A172 (cell line): Measurements from ENCODE around the gene MCOLN1. TPM values are rescaled to one million over a fixed set of nuclear protein-coding genes. Genes with fewer than 3 reads are reported as not detected.

Source experiments
- DNase-seq: peaks from one replicate; pipeline ENCODE4 v3.0.0-alpha.2; 2015; ENCODE audit warnings: low spot score
- total RNA-seq: library from RNA; depleted of rRNA; stranded (reverse); fragments of >200 nt; shearing (Covaris generic); gene quantifications from 2 replicates; pipeline ENCODE4 v1.2.3, GENCODE V29; 2014; rRNA removed

MCOLN1 gene
- 3.1 and 5.0 TPM in 2 replicates for total RNA-seq

DNA sequence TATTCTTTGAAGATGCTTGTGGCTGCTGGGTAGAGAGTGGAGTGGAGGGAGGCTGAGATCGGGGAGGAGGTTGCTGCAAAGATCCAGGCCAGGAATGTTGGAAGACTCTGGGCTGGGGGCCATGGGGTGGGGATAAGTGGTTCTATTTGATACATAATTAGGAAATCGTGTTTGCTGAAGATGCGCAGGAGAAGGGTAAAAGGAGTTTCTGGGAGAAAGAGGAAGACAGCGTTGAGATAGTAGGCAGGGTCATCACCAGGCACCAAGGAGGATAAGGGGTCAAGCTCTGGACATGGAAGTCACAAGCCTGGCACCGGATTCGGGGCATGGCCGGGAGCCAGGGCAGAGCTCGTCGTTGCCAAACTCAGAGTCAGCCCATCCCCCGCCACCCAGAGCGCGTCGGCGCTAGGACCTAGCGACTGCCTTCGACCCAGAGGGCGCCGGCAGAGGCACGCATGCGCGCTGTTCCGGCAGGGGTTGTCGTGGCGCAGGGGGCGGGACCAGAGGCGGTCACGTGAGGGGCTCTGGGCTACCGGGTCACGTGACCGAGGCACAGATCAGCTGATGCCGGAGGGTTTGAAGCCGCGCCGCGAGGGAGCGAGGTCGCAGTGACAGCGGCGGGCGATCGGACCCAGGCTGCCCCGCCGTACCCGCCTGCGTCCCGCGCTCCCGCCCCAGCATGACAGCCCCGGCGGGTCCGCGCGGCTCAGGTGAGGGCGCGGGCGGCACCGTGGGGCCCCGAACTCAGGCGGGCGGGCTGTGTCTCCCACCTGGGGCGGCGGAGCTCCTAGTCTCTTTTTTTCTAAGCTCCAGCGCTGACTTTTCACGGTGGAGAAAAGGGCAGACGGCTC lies at the start of gene MCOLN1:
TSS of gene MCOLN1 (plus strand) at position 553 of the 851 bp plus-strand sequence. CDS start at position 680, 127 bp downstream.
- DNase-seq: peak; percentile 94

- no peak for DNase-seq
Observed at GRCh38 chr19:7475665-7476064, 46.8 kb upstream of the MCOLN1 start.

- no peak for DNase-seq
Observed at GRCh38 chr19:7476241-7476640, 46.2 kb upstream of the MCOLN1 start.

GRCh38 chr19:7476777-7477494 lies 45.5 kb upstream of the MCOLN1 start:
- DNase-seq: no peak

DNA sequence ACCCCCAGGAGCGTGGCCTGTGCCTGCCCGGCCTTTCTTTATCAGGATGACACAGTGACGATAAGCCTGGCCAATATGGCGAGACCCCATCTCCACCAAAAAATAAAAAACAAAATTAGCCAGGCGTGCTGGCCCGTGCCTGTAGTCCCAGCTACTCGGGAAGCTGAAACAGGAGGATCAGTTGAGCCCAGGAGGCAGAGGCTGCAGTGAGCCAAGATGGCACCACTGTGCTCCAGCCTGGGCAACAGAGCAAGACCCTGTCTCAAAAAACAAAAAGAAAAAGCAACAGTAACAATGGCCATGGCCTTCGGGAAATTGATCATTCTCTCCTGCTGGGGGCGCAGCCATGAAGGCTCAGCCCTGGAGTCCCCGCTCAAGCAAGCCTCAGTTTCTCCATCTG lies 44.7 kb upstream of the MCOLN1 start:
- DNase-seq: no peak

DNA sequence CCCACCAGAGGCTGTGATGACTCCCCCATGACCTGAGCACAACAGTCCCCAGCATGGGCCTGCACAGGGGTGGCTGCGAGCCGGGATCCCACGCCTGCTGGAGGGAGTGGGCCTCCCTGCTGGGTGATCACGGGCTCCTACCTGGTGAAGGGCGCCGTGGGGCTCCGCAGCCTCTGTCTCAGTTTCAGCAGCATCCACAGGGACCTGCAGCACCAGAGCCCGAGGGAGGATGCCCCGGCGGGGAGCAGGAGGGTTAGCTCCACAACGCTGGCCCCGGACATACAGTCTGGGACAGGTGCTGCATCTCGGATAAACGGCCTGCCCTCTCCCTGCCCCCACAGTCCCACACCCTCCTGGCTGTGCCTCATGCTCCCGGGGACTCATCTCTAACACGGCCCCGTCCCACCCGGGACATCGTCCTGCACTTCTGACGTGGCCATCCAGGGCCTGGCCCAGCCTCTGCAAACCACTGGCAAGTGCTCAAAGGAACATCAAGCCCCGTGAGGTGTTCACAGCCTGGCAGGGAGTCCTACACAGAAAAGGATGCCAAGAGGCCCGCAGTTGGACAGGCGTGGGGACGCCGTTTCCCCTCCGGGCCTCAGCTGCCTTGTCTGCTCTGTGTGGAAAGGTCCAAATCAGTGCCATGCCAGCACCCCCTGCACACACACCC lies 44.1 kb upstream of the MCOLN1 start:
- DNase-seq: no peak

DNA sequence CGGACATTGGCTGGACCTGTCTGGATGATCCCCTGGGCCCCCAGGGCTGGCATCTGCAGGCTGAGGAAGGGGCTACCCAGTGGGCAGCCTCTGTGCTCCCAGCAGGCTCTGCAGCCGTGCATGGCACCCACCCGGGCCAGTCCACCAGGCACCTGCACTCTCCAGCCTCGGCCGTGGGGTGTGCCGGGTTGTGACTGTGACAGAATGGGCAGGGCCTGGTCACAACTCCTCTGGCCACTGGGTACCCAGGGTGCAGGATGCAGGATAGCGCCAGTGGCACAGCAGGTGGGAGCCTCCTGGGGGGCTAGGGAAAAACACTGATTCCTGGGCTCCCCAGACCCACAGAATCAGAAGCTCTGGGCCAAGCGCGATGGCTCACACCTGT lies 43.6 kb upstream of the MCOLN1 start:
- DNase-seq: no peak

DNA sequence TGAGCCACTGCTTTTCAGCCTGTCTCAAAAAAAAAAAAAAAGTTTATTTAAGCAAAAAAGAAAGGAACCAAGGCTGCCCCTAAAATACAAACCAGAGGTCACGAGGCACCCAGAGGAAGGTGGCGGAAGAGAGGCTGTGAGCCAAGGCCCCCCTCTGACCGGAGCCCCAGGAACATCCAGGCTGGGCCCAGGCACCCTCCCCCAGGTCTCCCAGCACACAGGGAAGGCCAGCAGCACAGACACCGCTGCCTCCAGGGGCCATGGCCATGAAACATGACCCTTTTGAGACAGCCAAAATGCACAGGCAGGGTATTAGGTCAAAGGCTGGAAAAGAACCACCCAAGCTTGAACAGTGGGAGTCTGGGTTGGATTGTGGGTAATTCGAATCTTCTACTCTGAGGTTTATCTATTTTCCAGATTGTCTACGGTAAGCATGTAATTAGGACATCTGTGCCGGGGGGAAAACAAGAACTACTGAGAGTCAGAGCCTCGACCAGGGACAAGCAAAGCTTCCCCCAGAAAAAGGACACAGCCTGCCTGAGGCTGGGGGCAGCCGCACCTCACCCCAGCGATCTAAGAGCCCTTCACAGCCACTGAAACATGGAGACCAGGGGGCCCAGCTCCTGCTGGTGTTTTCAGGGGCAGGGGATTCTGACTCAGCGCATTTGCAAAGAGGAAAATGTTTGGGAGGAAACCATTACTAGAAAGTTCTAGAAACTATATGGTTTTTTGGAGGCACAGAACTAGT lies 42.0 kb upstream of the MCOLN1 start:
- no peak for DNase-seq

DNA sequence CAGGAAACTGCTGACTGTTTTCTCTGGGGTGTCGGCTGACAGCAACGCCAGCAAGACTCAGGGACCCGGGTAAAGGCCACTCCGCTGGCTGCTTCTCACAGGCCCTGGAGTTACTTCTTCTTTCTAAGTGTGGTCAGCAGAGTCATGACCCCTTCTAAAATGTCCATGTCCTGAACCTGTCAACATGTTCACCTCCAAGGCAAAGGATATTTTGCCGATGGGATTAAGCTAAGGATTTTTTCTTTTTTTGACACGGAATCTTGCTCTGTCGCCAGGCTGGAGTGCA lies 41.5 kb upstream of the MCOLN1 start:
- DNase-seq: no peak

DNA sequence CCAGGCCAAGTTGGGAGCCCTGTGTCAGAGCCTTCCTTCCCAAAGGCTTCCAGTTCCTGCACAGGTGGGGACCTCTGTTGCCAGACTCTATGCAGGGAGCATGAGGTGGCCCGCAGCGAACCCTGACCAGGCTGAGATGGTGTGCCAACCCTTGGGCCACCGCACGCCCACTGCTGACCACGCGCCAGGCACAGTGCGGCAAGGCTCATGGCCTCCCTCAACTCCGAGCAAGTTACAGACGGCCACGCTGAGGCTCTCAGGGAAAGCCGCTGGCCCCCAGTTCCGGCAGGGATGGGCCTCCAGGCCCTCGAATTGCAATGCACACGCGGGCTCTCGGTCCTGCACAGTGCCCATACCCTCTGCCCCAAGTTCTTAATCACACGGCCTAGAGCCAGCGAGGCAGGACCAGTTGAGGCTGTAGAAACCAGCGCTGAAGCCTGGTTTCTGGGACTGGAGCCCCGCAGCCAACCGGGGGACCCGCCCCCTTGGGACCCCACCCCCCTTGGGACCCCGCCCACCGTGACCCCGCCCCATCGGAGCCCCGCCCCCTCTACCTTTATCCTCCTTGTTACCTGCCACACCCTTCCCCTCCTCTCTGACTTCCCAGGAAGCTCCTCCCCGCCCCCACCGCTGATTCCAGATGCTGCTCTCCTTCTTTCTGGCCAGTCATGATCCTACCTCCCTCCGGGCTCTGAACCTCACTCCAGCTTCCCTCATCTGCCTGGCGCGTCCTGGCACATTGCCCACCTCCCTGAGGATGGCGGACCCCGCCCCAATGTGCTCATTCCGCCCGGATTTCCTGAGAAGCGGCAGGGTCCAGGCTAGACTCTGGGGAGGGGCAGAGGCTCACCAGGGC lies 39.6 kb upstream of the MCOLN1 start:
- DNase-seq: no peak

DNA sequence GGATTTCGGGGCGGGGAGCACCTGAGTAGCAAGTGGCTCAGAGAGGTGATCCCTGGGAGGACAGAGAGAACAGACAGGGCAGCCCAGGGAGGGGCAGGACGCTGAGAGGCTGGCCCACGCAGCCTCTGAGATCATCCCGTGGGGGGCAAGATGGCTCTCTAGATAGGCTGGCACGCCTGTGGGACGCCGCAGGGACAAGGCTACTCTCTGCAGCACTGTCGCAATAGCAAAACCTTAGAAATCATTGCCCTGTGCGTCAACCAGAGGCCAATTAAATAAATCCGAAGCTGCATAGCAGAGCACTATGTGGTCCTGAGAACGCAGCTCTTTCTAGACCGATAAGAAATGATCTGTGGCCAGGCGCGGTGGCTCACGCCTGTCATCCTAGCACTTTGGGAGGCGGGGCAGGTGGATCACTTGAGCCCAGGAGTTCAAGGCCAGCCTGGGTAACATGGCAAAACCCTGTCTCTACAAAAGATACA lies 38.7 kb upstream of the MCOLN1 start:
- no peak for DNase-seq

DNA sequence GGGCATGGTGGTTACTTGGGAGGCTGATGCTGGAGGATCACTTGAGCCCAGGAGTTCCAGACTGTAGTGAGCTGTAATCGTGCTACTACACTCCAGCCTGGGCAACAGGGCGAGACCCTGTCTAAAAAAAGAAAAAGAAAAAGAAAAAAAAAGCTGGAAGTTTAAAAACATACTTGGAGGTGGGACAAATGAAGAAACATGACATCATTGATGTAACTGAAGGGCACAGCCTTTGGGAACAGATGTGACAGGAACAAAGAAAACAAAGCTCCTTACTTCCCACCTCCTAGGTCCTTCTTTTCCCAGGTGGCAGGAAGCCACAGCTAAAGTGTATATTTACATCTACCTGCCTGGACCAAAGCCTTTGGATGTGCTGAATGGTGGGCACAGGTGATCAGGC lies 35.5 kb upstream of the MCOLN1 start:
- DNase-seq: no peak

DNA sequence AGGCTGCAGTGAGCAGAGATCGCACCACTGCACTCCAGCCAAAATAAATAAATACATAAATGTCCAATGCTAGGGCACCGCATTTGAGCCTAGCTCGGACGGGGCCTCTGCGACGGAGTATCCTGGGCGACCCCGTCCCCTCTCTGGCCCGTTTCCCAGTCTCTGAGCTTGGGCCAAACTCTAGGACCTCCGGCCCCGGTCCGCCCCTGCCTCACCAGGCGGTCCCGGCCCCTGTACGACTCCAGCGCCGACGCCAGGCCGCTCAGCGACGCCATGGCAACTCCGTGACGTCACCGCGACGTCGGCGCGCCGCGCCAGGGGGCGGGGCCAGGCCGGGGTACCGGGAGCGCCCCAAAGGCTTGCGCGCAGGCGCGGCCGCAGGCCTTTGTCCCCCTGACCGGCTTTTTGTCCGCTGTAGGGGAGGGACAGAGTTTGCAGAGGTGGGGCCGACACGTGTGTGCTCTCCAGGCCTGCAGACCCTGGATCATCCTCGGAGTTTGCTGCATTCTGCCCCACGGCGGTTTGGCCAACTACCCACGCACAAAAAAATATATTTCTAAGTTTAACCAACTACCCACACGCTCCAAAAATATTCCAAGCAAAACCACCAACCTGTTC lies 33.6 kb upstream of the MCOLN1 start, which contains the start of gene PEX11G:
TSS of gene PEX11G (minus strand) at position 300 of the 618 bp plus-strand sequence. CDS start at position 275, 25 bp downstream.
- peak; percentile 34 for DNase-seq

DNA sequence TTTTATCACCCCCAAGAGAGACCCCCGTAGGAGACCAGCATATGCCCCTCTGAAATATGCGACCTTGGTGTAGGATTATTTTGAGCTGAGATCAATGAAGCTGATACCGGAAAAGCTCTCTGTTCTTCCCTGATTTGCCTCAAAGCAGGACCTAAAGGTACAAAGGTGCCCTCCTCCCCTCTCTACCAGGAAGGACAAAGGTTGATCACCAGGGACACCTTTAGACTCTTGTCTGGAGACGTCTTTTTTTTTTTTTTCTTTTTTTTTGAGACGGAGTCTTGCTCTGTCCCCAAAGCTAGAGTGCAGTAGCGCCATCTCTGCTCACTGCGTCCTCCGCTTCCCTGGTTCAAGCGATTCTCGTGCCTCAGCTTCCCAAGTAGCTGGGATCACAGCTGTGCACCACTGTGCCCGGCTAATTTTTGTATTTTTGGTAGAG lies 32.8 kb upstream of the MCOLN1 start:
- no peak for DNase-seq

GRCh38 chr19:7492142-7492541 lies 30.3 kb upstream of the MCOLN1 start:
- peak; percentile 84 for DNase-seq

GRCh38 chr19:7492558-7492957 lies 29.9 kb upstream of the MCOLN1 start:
- DNase-seq: peak; percentile 44

- no peak for DNase-seq
Observed at GRCh38 chr19:7494416-7495098, 27.9 kb upstream of the MCOLN1 start.

GRCh38 chr19:7497292-7497691 lies 25.1 kb upstream of the MCOLN1 start:
- DNase-seq: no peak

DNA sequence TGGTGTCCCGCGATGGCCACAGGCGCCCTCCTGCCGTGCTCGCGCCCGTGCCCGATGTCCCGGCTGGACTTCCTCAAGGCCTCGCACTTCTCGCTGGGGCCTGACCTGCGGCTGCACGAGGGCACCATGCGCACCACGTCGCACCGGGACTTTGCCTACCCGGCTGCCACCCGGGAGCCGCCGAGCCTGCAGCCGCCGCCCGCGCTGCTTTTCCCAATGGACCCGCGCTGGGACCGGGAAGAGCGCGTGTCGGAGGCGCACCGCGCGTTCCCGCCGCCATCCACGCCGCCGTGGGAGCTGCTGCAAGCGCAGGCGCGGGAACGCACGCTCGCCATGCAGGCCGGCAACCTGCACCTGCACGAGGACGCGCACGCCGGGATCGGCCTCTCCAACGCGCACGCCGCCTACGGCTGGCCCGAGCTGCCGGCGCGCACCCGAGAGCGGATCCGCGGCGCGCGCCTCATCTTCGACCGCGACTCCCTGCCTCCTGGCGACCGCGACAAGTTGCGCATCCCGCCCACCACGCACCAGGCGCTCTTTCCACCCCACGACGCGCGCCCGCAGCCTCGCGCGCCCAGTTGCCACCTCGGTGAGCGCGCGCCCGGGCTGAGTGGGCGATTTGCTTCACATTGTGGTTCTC lies 21.5 kb upstream of the MCOLN1 start:
- DNase-seq: no peak
